HG02870 (cell line): Measurements from ENCODE around the gene GDF9.

Experiments
- ATAC-seq: cut with Tn5 transposase; IDR thresholded peaks from one replicate; pipeline ENCODE4 v1.9.1; 2021; ENCODE audit warnings: mild to moderate bottlenecking, moderate library complexity; ENCODE audit not compliant: unreplicated experiment

The GDF9 gene, protein sequence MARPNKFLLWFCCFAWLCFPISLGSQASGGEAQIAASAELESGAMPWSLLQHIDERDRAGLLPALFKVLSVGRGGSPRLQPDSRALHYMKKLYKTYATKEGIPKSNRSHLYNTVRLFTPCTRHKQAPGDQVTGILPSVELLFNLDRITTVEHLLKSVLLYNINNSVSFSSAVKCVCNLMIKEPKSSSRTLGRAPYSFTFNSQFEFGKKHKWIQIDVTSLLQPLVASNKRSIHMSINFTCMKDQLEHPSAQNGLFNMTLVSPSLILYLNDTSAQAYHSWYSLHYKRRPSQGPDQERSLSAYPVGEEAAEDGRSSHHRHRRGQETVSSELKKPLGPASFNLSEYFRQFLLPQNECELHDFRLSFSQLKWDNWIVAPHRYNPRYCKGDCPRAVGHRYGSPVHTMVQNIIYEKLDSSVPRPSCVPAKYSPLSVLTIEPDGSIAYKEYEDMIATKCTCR

GRCh38 chr5:132866342-132867045 is at the start of gene GDF9, which contains the start of gene UQCRQ:
GDF9 (minus strand) TSS chr5:132866469; CDS start chr5:132864533, 1,936 bp downstream.
UQCRQ (plus strand) TSS chr5:132866642; CDS start chr5:132866882, 240 bp downstream.
- ATAC-seq: peak; percentile 98

- no peak for ATAC-seq
These were observed 49.4 kb upstream of the GDF9 start for GRCh38 chr5:132915681-132916080.

- ATAC-seq: no peak
These were observed 43.4 kb upstream of the GDF9 start for GRCh38 chr5:132909702-132910101.

GRCh38 chr5:132907161-132907560 is 40.9 kb upstream of the GDF9 start:
- no peak for ATAC-seq

DNA sequence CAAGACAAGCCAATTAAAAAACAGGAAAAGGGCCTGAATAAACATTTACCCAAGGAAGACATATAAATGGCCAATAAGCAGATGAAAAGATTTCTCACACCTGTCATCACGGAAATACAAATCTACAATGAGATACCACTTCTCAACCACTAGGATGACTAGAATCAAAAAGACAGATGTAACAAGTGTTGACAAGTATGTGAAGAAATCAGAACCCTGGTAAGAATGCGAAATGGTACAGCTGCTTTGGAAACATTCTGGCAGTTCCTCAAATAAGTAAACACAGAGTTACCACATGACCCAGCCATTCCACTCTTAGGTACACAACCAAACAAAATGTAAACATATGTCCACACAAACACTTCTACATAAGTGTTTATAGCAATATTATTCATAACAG is 39.7 kb upstream of the GDF9 start:
- no peak for ATAC-seq

DNA sequence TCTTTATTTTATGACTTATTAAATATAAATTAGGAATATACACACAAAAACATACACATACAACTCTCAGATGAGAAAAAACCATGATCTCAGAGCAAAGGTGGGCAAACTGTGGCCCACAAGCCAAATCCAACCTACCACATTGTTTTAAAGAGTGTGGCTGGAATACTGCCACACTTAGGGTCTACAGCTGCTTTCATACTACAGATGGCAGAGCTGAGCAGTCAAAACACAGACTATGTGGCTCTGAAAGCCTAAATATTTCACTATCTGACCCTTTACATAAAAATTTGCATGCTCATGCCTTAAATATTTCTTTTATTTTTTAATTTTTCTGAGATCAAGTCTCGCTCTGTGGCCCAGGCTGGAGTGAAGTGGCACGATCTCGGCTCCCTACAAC is 35.5 kb upstream of the GDF9 start:
- no peak for ATAC-seq

DNA sequence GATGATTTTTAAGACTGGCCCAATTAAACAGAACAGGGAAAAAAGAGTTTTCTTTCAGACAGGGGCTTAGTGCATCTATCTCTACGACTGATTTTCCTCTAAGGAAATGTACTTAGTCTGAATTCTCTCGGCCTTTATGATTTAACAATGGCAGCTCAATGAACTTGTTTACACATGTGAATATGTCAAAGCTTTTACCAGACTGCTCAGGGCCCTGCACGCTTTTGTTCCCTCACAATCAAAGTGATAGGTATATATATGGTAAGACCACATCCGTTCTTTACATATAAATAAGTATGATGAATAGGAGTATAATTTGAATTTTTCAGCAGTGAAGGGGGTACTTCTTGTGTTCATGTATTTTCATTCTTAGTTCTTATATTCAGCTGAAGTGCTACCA is 34.8 kb upstream of the GDF9 start:
- no peak for ATAC-seq

- no peak for ATAC-seq
These were observed 31.8 kb upstream of the GDF9 start for GRCh38 chr5:132898094-132898493.

- ATAC-seq: no peak
These were observed 30.4 kb upstream of the GDF9 start for GRCh38 chr5:132896685-132897084.

- no peak for ATAC-seq
These were observed 29.5 kb upstream of the GDF9 start for GRCh38 chr5:132895719-132896305.

DNA sequence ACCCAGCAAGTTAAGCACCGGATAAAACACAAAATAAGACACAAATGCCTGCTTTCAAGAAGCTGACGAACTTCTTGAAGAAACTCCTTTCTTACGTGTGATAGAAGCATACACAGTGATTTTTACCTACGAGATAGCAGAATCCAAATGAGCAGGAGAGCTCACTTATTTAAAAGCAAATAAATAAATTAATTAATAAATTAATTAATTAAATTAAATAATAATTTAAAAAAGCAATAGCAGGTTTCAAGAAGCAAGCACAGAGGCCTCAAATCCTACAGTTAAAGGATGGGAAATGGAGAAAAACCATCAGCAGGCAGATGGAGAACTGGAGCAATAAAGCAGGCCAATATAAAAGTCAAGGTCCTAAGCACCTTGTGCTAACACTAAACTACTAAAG is 24.5 kb upstream of the GDF9 start:
- ATAC-seq: no peak

GRCh38 chr5:132889501-132889900 is 23.2 kb upstream of the GDF9 start:
- no peak for ATAC-seq

- ATAC-seq: no peak
These were observed 21.0 kb upstream of the GDF9 start for GRCh38 chr5:132887283-132887682.

GRCh38 chr5:132886064-132886823 is 20.0 kb upstream of the GDF9 start:
- no peak for ATAC-seq

GRCh38 chr5:132884548-132884947 is 18.3 kb upstream of the GDF9 start:
- ATAC-seq: no peak

DNA sequence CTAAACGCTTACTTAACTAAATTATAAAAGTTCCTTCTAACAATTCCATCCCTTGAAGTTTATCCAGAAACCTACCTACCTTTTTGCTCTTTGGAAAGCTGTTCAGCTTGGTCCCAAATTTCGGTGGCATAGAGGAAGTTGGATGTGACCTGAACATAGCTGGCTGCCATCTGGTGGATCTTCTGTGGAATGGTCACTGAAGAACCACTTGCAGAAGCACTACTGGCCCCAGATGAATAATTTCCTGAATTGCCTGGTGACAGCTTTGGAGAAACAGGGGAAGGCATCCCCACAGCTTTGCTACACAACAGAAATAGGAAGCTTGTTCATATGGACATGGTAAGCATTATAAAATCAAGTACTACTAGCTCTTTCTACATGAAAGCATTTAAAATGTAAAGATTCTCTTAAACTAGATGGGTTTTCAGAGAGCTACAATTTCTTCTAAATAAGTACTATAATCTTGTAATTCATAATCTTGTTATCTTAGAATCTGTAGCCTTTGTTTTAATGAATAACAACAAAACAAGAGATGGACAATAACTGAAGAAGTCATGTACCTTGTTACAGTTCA is 17.1 kb upstream of the GDF9 start:
- no peak for ATAC-seq

DNA sequence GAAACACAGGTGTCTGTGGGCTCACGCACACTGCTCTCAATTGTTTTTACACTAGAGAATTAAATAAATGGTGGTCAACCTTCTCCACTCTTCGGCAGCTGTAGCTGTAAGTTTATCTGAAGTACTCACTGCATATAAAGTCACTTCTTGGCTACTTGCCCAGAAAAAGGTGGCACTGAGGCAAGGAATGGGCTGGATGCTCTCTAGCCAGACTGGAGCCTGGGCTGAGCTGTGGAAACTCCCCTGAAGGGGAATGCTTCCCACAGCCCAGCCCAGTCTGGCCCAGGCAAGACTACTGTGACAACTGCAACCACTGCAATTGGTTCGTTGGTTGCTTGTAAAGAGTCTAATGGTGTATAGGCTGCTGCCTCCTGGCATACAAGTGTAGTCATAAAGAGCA is 11.7 kb upstream of the GDF9 start:
- no peak for ATAC-seq

DNA sequence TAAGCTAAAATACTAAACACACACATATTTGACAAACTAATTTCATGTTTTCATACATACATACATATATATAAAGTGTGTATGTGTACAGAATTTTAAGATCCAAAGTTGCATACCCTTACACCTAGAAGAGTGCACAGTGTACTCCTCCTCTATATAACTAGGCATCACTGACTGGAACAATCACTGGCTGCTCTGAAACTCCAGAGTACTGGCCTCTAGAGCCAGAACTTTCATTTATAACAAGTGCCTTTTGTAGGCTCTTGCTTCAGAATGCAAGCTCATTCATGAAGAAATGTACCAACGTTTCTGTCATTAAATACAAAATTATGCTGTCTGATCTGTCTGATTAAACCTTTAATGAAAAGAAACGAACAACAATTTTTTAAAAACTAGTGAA is 11.2 kb upstream of the GDF9 start:
- ATAC-seq: no peak

DNA sequence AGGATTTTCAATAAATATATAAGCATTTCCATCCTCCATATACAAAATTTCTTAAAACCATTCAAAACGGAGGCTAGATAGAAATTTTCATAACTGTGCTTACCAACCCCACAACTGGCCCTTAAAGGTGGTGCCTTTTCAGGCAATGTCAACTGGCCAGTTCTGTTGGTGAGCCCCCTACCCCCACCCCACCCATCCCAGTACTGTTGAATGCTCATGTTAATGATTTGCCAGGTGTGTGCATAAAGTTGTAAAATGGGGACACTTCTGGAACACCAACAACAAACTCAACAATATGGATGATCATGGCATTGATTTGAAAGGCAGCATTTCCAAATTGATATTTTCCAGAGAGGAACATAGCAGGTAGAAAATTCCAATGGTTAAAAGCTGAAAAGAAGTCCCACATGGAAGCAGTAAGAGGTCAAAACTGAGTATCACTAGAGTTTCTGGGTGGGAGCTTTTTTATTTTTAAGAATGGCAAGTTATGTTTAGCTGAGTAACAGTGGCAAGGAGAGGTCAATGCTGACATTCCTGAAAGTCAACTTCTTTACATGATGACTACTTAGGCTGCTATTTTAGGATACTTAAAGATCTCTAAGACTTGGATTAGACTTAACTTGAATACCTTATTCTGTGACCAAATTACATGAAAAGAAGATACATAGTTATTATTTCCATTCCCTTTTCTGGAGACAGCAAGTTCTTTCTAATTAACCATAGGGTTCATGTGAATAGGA is 9.9 kb upstream of the GDF9 start:
- no peak for ATAC-seq

DNA sequence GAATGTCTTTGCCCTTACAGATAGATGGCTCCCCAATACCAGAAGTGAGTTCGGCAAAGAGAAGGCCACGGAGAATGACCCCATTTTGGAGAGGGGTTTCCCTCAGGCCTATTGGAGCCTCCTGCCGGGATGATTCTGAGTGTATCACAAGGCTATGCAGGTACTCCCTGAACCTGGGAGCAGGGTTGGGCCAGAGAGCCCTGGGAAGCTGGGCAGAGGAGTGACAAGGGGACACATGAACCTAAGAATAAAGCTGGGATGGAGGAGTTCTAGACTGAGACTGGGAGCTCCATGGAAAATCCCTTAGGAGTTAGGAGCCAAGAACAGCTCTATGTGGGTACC is 7.6 kb upstream of the GDF9 start:
- no peak for ATAC-seq
